HG02870 (cell line): Measurements from ENCODE around the gene MARCO.
"Not testable (repeated sequence)": the region's sequence is repeated elsewhere in the genome, so short reads cannot be mapped to it uniquely, and the experiment has no call there.

ENCODE experiments used
- ATAC-seq: cut with Tn5 transposase; IDR thresholded peaks from one replicate; pipeline ENCODE4 v1.9.1; 2021; ENCODE audit warnings: mild to moderate bottlenecking, moderate library complexity; ENCODE audit not compliant: unreplicated experiment

The MARCO gene

GRCh38 chr2:118925981-118926380 is 16.0 kb upstream of the MARCO start:
- no peak for ATAC-seq

- no peak for ATAC-seq
Measured at GRCh38 chr2:118929059-118929458, 12.9 kb upstream of the MARCO start.

- ATAC-seq, result no peak
Measured at GRCh38 chr2:118932949-118933348, 9.0 kb upstream of the MARCO start.

- no peak for ATAC-seq
Measured at GRCh38 chr2:118936306-118936705, 5.7 kb upstream of the MARCO start.

DNA sequence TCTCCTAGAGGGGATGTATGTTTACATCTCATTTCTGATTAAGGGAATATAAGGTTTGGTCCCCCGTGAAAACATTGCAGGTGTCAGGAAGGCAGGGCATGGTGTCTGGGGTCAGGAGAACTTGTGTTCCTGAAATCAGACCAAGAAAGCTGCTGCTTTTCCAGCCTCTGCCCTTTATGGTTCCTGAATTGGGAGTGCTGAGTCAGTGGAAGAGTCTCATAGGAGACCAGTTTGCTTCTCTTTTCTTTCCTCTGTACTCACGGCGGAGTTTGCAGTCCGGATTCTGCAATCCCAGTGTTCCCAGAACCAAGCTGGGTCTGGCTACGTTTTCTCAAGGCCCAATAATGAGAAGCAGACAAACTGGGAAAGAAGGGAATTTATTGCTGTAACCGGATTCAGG is 5.1 kb upstream of the MARCO start:
- ATAC-seq, result no peak

- no peak for ATAC-seq
Measured at GRCh38 chr2:118937817-118938216, 4.2 kb upstream of the MARCO start.

GRCh38 chr2:118939994-118940393 is 2.0 kb upstream of the MARCO start:
- ATAC-seq, result no peak

- ATAC-seq, result no peak
Measured at GRCh38 chr2:118940486-118941120, 1.4 kb upstream of the MARCO start.

GRCh38 chr2:118943286-118943685 is 1.3 kb downstream of the MARCO start:
- ATAC-seq, result no peak

- no peak for ATAC-seq
Measured at GRCh38 chr2:118945881-118946280, 3.9 kb downstream of the MARCO start.

GRCh38 chr2:118948266-118948665 is 6.3 kb downstream of the MARCO start:
- not testable (repeated sequence) for ATAC-seq

- ATAC-seq, result no peak
Measured at GRCh38 chr2:118954297-118955060, 12.5 kb downstream of the MARCO start.

DNA sequence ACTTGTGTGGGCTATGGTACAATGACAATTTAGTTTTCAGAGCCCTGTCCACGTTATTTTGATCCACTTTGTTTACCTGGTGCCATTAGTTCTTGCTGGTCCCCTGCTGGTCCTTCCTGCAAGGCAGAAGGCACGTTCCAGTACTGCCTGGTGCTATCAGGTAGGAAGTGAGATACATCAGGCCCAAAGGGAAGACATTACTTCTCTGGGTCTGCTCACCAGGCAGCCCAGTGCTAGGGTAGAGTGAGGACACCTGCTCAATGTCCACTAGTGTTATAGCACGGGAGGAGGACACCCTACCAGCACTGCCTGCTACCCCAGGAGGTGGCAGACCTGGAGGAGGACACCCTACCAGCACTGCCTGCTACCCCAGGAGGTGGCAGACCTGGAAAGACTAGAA is 23.7 kb downstream of the MARCO start:
- no peak for ATAC-seq

DNA sequence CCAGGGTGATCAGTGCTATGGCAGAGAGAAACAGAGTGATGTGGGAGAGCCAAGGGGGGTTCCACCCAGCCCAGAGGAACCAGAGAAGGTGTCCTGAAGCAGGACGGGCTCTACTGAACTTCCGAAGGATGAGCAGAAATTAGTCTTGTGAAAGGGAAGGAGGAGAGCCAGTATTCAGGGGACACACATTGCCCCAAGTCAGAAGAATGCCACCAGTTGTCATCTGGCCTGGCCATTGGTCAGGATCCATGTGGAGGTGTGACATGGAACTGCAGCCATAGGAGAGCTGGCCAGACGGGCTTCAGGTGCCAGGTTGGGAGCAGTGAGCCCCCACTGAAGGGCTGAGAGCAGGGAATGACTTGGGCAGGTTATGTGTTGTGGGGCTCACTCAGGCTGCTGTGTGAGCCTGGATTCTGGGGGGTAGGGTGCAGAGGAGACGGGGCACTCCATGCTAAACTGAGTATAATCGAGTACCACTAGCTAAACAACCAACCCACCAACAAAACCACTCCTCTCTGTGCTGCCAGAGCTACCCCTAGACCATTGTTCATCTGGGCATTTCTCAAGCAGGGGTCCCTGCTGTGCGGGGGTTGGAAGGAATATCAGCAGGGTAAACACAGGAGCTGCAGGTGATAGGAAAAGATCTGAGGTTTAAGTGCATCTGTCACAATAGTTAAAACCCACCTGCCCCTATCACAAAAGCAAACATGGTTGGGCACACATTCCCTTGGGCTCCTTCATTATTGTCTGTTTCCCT is 25.3 kb downstream of the MARCO start:
- no peak for ATAC-seq

GRCh38 chr2:118968042-118968441 is 26.0 kb downstream of the MARCO start:
- ATAC-seq, result no peak

- no peak for ATAC-seq
Measured at GRCh38 chr2:118968961-118969733, 27.2 kb downstream of the MARCO start.

DNA sequence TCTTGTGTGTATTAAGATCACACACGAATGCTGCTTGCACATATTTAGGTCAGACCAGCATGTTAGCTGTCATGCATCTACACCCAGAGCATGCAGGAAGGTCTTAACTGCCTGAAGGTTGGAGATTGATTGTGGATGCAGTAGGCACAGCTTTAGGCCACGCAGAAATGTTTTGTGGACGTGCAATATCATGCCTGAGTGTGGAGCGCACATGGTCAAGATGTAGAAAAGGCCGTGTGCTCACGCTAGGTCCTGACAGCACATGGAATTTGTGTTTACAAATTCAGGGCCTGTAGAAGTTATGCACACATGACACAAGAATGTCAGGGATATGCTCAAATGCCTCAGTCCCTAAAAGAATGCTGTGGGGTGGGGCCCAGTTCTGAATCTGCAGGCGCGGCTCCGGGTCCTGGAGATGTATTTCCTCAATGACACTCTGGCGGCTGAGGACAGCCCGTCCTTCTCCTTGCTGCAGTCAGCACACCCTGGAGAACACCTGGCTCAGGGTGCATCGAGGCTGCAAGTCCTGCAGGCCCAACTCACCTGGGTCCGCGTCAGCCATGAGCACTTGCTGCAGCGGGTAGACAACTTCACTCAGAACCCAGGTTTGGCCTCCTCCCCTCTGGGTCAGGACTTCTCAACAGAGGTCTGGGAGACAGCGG is 27.9 kb downstream of the MARCO start:
- ATAC-seq, result no peak

GRCh38 chr2:118970396-118971135 is 28.6 kb downstream of the MARCO start:
- no peak for ATAC-seq

GRCh38 chr2:118971245-118972122 is 29.5 kb downstream of the MARCO start:
- no peak for ATAC-seq
